Measurements from ENCODE around the gene SP3. TPM values are rescaled to one million over a fixed set of nuclear protein-coding genes. Genes with fewer than 3 reads are reported as not detected.

SP3 gene
- total RNA-seq, 3 donors from 2014 or later, result 78.1 to 104 (median 88.9) TPM

DNA sequence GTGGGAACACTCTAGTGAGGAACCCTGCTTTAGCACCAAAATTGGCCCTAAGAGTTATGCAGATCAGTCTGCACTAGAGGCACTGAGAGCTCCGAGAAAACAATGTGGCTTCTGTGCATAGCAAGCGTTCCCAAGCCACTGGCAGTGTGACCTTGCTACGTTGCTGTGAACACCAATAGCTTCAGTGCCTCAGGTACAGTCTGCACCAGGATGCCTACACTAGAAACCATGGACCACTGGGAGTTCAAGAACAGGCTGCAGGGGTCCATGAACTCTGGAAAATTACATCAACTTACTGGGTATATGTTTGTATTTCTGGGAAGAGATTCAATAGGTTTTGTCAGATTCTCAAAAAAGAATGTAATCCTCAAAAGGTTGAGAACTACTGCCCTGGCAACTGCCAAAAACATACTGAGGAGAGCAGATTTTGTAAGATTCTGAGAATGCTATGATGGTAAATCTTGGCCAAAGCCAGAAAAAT, 18.3 kb upstream of the SP3 start:
- Histone ChIP-seq H3K36me3 (ENCODE audit: low read depth) (no peaks in the 10 kb centered on the region), H3K9me3 (no peaks in the 10 kb centered on the region), H3K4me3 (no peak overlapping the region), H3K4me1 (ENCODE audit: low read depth) (peaks cover 10% of the 10 kb centered on the region)
- TF ChIP-seq, protein P1, sequence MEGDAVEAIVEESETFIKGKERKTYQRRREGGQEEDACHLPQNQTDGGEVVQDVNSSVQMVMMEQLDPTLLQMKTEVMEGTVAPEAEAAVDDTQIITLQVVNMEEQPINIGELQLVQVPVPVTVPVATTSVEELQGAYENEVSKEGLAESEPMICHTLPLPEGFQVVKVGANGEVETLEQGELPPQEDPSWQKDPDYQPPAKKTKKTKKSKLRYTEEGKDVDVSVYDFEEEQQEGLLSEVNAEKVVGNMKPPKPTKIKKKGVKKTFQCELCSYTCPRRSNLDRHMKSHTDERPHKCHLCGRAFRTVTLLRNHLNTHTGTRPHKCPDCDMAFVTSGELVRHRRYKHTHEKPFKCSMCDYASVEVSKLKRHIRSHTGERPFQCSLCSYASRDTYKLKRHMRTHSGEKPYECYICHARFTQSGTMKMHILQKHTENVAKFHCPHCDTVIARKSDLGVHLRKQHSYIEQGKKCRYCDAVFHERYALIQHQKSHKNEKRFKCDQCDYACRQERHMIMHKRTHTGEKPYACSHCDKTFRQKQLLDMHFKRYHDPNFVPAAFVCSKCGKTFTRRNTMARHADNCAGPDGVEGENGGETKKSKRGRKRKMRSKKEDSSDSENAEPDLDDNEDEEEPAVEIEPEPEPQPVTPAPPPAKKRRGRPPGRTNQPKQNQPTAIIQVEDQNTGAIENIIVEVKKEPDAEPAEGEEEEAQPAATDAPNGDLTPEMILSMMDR (IDR thresholded peaks at IDR 0.05), result no peak
- intact Hi-C loops (cut with DNase I, micrococcal nuclease), result no loop called here
- ATAC-seq, result no peak
- DNase-seq, result no peak

DNA sequence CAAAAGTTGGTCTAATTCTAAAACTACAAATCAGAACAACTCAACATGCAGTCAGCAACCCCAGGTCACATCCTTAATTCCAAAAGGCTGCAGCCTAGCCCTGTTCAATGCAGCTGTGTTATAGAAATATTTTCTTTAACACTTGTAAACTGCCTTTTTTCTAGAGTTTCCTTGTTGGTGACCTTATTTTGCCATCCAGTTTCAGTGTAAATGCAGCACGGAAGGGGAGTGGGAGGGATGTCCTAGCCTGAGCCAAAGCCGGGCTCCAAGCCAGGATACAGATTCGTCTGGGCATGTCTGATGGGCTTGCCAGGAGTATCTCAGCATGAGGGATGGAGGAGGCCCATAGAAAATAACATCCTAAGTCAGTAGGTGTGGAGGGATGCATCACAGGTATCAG, 17.7 kb upstream of the SP3 start:
- peaks cover 10% of the 10 kb centered on the region for H3K4me1 ChIP-seq (ENCODE audit: low read depth)
- ATAC-seq (no peak), DNase-seq (no peak)
- H3K4me3 ChIP-seq, result no peak overlapping the region
- TF ChIP-seq, protein P1 (IDR thresholded peaks at IDR 0.05), result no peak
- intact Hi-C loops (cut with DNase I, micrococcal nuclease), result no loop called here
- H3K9me3 ChIP-seq, result no peaks in the 10 kb centered on the region
- no peaks in the 10 kb centered on the region for H3K36me3 ChIP-seq (ENCODE audit: low read depth)

DNA sequence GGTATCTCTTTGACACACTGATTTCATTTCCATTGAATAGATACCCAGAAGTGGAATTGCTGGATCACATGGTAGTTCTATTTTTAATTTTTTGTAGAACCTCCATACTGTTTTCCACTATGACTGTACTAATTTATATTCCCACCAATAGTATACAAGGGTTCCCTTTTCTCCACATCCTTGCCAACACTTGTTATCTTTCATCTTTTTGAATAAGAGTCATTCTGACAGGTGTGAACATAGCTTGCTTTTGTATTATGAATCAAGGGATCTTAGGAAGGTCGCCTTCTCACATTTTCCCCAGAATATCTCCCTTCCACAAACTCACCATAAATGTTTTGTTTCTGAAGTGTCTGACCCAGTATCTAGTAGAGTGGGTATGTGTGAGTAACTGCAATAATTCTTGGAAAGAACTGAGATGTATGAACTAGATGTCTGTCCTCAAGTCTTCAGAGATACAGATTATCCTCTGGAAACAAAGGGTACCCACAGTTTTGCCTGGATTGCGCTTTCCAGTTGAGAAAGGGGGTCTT, 17.1 kb upstream of the SP3 start:
- intact Hi-C loops (cut with DNase I, micrococcal nuclease), result no loop called here
- H3K9me3 ChIP-seq, result no peaks in the 10 kb centered on the region
- DNase-seq (no peak), ATAC-seq (no peak)
- no peaks in the 10 kb centered on the region for H3K36me3 ChIP-seq (ENCODE audit: low read depth)
- TF ChIP-seq, protein P1 (IDR thresholded peaks at IDR 0.05), result no peak
- H3K4me1 ChIP-seq (ENCODE audit: low read depth), result peaks cover 10% of the 10 kb centered on the region
- H3K4me3 ChIP-seq, result no peak overlapping the region

DNA sequence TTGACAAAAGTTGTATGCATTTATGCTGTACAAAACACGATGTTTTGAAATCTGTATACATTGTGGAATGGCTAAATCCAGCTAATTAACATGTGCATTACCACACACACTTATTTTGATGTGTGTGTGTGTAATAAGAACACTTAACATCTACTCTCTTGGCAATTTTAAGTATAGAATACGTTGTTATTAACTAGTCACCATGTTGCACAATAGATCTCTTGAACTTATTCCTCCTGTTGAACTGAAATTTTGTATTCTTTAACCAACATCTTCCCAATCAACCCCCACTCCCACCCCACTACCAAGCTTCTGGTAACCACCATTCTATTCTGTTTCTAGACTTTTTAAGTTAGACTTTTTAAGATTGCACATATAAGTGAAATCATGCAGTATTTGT, 16.3 kb upstream of the SP3 start:
- DNase-seq, result no peak
- no peak overlapping the region for H3K4me3 ChIP-seq
- no peaks in the 10 kb centered on the region for H3K36me3 ChIP-seq (ENCODE audit: low read depth)
- intact Hi-C loops (cut with DNase I, micrococcal nuclease), result no loop called here
- TF ChIP-seq, protein P1 (IDR thresholded peaks at IDR 0.05), result no peak
- H3K9me3 ChIP-seq, result no peaks in the 10 kb centered on the region
- no peak for ATAC-seq
- H3K4me1 ChIP-seq (ENCODE audit: low read depth), result peaks cover 10% of the 10 kb centered on the region

DNA sequence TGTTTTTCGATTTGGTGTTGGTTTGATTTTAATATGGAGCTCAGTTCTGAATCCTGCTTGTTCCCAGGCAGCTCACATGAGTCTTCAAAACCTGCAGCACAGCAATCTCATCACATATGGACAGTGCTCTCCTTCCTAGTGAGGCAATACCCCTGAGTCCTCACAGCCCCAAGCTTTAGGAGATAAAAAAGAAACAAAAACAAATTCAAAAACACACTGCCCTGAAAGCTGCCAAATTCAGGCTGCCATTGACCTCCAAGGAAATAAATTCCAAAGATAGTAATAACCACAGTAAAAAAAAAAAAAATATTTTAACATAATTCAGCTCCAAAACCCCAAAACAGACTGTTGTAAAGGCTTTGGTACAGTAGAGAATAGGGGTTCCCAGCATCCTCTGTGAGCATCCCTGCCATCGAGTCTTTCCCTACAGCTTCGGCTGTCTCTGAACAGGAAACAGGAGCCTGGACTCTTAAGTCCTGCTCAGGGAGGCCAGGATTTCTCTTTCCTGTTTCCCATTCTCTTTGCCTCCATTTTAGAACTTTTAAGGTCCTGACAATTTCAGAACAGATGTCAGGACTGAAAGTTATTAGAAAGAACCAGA, 14.7 kb upstream of the SP3 start:
- DNase-seq (no peak), ATAC-seq (no peak)
- Histone ChIP-seq H3K4me1 (ENCODE audit: low read depth) (no peaks in the 10 kb centered on the region), H3K9me3 (no peaks in the 10 kb centered on the region), H3K36me3 (ENCODE audit: low read depth) (no peaks in the 10 kb centered on the region), H3K4me3 (no peak overlapping the region)
- TF ChIP-seq, protein P1 (IDR thresholded peaks at IDR 0.05), result no peak
- intact Hi-C loops (cut with DNase I, micrococcal nuclease), result no loop called here
